HG02884 (cell line): ENCODE data around the gene OXCT1.
"Not testable (repeated sequence)": the region's sequence is repeated elsewhere in the genome, so short reads cannot be mapped to it uniquely, and the experiment has no call there.

Experiments
- ATAC-seq: cut with Tn5 transposase; IDR thresholded peaks from one replicate; pipeline ENCODE4 v1.9.1; 2021; ENCODE audit warnings: mild to moderate bottlenecking, moderate library complexity; ENCODE audit not compliant: unreplicated experiment

The OXCT1 gene

DNA sequence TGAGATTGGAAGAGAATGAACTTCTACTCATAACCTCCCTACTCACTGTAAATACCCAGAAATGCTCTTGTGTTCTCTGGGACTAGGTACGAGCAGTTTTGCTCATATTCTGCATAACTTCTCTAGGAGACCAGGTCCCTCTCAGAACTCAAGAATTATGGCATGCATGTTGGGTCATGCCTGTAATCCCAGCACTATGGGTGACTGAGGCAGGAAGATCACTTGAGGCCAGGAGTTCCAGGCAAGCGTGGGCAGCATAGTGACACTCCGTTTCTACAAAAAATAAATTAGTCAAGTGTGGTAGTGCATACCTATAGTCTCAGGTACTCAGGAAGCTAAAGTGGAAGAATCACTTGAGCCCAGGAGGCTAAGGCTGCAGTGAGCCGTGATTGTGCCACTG lies 141.9 kb downstream of the OXCT1 start:
- no peak for ATAC-seq

DNA sequence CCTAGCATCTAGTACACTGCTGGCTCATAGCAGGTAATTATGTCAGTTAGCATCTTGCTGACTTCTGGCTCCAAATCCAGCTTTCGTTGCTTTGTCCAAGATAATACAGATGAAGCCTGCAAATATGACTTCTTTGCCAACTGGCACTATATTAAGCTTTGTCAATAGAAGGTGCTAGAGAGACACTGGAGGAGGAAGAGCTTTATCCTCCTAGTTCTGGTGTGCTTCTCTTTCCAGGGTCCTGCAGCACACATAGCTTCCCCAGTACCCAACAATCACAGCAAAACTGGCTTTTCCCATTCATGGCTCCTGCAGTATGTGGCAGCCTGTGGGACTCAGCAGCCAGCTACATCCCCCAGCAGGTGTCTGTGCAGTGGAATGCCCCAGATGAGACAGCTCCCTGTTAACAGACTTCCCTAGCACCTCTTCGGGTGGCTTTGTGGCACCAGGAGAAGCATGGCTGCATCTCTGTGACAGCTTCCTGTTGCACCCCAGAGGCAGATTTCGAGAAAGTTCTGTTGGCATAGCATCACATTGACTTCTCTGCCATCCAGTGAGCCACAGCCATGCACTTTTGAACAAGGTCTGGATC lies 147.8 kb downstream of the OXCT1 start:
- no peak for ATAC-seq

DNA sequence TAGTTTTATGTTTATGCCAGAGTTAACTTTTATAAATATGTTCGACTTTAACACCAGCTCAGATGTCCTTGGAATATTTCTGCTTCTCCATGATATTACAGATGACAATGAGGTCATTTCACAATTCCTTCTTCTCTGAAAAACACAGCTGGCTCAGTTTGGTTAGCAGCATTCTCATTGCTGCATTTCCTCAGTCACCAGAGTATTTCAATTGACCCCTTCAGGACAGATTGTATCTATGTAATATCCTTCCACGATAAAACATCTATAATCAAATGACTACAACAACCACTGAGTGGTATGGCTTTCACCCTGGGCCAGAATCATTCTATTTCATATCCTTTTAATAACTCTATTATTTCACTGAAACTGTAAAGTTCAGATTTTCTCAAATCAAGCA lies 148.7 kb downstream of the OXCT1 start:
- no peak for ATAC-seq

DNA sequence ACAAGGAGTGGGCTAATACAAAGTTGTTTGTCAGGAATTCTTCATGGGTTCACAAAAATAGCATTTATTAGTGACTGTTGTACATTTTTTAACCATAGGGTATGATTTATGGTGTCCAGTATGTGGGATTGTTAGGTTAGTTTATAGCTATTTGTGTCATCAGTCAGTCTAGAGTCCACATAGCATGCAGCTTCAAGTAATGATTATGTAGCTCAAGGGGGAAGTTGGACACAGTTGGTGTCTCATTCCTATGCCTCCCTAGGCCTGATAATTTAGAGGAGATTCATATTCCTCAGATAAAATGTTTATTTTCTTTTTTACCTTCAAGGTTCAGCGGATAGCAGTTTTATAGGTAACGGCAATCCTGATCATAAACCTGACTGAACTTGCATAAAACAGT lies 153.8 kb downstream of the OXCT1 start:
- no peak for ATAC-seq

DNA sequence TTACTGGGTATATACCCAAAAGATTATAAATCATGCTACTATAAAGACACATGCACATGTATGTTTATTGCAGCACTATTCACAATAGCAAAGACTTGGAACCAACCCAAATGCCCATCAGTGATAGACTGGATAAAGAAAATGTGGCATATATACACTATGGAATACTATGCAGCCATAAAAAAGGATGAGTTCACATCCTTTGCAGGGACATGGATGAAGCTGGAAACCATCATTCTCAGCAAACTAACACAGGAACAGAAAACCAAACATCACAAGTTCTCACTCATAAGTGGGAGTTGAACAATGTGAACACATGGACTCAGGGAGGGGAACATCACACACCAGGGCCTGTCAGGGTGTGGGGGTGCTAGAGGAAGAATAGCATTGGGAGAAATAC lies 155.8 kb downstream of the OXCT1 start:
- not testable (repeated sequence) for ATAC-seq

DNA sequence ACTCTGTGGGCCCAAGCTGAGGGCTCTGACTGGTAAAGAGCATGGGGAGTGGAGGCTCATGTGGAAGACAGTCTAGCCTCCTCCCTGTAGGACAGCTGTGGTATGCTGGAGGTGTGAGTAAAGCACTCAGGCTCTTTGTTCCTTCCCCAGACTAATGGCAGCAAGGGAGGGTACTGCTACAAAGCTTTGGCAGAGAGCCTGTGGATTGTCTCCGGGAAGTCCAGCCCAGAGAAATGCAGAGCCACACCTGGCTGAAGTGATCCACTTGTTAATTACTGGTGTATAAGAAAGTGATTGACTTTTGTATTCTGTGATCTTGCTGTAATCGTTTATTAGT lies 161.7 kb downstream of the OXCT1 start:
- no peak for ATAC-seq

DNA sequence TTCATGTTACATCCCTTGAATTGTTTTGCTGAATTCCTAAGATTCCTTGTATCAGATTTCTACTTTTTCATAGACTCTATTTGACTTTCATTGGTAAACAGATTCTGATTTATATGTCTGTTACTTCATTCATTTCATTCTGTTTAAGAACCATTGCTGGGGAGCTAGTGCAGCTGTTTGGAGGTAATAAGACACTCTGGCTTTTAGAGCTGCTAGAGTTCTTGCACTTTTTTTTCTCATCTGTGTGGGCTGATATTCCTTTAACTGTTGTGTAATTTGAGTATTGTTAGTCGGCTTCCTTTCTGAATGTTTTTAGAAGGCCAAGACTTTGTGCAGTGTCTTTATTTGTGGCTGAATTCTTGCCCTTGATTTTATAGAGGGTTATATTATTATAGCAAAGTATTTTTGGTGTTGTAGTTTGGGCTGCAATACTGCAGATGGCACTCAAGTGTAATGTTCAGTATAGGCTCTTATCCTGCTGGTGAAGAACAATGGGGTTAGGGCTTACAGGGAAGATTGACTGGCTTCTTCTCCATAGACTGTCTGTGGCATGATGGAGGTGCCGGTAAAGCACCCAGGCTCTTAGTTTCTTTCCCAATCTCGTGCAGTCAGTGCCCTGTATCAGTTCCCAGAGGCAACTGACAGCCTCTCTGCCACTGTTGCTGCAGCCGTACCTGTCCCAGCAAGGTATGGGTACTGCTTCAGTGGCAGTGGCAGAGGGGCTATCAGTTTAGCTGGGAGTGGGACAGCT lies 162.2 kb downstream of the OXCT1 start:
- ATAC-seq = peak; percentile 77

DNA sequence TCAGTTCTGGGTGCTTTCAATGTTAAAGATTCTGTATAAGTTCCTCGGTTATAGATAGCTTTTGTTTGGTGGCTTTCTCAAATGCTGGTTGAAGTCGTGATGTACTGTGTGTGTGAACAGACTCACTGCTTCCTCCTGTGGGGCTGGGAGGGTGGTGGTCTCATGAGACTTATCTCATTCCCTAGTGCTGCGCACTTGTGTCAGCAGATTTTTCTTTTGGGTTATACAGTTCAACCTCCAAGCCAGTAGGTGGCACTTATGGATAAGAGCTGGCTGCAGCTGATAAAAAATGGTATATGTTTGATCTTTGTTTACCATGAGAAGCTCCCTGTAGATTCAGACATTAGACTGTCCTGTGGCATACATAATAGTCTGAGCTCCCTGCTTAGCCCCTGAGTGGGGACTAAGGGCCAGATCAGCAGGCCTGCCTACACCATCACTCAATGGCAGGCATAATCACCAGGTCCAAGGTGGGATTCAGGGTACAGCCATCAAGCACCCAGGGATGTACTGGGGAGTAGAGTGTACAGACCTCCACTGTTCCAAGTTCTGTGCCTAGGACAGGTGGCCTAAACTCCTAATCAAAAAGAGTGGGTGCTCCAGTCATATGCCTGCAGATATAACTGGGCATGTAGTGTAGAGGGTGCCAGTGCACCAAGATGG lies 174.2 kb downstream of the OXCT1 start:
- ATAC-seq = peak; percentile 66

DNA sequence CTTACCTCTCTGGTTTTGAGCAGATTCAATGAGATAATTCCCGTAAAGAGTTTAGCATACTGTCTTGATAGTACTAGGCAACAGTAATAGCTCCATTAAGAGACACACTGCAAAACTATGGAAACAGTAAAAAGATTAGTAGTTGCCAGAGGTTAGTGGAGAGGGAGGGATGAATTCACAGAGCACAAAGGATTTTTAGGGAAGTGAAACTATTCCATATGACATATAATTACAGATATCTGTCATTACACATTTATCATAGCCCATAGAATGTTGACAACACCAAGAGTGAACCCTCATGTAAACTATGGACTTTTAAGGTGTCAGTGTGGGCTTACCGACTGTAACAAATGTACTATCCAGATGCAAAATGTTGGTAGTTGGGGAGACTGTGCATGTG lies 183.5 kb downstream of the OXCT1 start:
- no peak for ATAC-seq

DNA sequence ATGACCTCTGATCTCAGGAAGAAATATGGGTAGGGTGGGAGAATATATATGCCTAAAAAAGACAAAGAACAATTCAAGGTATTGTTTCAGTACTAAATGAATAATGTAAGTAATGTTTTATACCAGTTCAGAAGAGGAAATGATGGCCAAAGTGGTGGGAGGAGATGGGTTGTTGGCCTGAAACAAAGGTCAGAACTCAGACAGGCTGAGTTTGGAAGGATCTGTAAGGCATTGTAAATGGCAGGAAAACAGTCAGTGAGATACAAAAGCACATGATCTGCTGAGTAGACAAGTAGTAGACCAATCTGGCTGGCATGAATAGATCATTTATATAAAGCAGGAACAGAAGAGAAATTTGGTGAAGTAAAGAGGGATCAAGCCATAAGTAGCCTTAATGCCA lies 184.0 kb downstream of the OXCT1 start:
- ATAC-seq = no peak

DNA sequence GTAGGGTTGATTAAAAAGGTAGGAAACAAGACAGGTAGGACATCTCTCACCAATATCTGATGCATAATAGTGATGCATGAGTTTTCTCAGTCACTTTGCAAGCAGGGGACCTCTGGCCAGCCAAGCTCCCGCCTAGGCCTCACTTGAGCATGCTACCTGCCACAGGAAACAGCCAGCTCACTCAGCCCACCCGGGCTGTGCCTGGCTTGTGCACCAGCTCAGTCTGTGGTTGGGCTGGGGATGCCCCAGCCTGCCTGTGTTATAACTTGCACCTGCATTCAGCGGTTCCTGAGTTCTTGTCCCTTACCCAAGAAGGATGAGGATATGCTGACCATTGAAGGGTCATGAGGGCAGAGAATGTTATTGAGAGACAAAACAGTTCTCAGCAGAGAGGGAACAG lies 187.0 kb downstream of the OXCT1 start:
- no peak for ATAC-seq

DNA sequence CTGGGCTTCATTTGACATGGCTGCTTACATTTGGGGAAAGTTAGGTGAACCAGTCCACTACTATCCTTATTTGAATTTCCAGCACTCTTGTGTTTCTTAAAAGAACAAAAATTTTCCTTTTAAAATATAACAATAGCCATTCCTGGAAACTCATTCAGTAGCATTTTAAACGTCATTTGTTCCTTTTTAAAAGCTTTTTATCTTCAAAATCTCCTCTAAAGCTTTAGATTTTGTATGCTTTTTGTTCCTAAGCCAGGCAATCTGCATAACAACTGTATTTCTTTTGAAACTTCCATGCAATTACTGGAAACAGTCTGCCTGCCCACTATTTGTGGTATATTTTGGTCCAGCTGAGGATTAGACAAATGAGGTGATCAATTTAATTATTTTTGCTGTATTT lies 187.6 kb downstream of the OXCT1 start:
- no peak for ATAC-seq

DNA sequence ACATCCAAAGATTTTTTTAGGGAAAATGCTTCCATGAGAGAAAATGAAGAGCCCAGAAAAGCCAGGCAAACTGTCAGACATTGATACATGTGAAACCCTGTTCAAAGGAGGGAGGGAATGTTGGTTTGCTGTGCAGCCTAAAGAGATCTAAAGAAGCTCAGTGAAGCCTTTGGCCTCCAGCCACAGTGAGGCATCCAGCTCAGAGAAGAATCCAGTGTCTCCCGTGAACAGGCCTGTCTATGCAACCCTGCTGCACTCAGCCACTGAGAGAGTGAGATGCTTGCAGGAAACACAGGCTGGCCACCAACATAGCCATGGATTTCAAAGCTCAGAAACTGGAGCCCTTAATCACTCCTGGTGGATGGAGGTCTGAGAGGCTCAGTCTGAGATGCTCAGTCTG lies 188.4 kb downstream of the OXCT1 start:
- no peak for ATAC-seq
